Fibroblast of upper back skin (primary cell): Measurements from ENCODE around the gene COL4A1.
"Not testable (repeated sequence)": the region's sequence is repeated elsewhere in the genome, so short reads cannot be mapped to it uniquely, and the experiment has no call there.

Source experiments
- DNase-seq: peaks from one replicate; pipeline ENCODE4 v3.0.0-alpha.2; 2013

COL4A1 gene

DNA sequence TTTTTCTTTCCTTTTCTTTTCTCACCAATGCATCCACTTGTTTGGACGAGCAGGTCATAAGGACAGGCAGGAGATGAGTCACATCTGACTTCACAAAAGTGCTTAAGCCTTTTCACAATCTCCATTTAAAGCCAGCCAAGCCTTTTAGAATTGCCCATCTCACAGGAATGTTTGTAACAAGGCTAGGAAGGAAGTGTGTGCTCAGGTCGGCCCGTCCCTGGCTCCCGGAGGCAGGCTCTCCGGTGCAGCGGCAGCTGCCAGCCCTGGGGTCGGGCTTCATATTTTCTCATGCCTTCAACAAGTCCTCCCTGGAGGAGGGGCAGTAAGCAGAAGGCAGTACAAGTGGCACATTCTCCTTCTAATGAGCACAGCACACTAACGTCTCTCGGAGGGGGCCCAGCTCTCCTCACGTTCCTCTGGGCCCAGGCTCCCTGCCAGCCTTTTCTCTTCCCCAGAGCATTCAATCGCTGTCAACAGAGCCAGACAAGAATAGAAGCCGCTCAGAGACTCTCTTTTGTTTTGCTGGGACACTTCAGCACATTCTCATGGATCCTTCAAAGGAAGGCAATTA is 180.5 kb downstream of the COL4A1 start:
- DNase-seq, result peak; percentile 93

DNA sequence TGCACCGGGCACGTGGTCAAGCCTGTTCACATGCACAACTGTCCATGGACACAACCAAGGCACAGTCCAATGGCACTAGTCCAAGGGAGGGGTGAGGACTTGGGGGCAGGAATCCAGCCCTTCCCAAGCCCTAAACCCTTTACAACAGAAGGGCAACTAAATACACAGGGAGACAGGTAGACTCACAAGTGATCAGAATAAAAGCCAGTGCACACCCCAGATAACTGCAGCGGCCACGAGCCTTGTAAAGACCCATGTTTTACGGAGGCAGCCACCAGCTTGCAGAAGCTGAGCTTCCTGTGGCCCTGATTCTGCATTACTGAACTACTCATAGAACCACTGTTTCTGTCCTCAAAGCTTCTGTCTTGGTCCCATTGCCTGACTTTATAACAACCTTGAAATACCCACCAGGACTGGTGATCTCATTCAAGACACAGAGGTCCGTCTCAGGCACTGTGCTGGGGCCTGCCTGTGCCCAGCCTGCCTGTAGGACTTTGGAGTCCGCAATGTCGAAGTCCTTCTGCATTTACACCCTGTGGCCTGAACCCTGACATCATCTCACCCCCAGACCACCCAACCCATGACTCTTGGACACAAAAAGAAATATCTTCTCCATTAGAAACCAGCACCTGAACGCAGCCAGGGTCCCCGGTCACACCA is 181.2 kb downstream of the COL4A1 start:
- no peak for DNase-seq

DNA sequence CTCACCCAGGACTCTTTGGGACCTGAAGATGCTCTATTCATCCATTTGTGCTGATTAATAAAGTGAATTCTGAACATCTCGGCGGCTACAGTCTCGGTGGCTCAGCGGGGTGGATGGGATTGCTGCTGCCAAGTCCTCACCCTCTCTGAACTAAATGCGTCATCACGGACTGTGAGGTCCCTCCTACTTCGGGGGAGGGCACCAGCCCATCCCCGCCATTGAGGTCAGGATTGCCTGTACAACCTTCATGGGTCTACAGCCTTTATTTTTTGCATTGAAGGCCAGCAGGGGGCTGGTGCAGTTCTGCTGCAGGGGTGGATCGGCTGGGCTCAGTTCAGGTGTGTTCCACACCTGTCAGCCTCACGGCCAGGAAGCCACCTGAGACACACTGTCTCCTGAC is 181.8 kb downstream of the COL4A1 start:
- no peak for DNase-seq

DNA sequence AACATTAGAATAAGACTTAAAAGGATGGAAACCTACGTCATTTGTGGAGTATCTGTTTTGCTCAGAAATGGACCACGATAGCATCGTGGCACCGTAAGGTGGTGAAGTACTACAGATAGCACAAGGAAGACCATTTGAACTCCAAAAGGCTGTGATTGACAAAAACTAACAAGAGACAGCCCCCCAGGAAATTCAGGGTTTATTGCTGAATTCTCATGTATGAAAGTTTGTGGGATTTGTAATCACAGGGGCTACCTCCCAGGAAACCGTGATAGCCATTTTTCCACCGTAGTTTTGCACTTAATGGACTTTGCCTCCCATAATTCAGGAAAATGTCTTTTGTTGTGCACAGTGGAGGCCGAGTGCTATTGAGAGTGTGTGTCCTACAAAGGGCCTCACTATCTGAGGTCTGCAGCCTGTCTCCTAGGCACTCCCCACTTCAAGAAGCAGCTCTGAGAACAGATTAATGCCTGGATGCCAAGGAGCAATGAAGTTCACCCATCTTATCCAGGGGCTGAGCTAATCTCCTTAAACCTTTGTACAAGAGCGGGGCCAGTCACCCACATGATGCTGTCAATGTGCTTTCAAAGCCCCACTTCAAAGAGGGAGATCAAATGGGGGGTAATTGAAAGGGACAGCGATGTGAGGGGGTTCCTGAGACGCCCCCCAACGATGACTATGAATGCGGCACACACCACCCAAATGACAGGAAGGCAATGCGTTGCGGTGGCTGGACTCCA is 182.6 kb downstream of the COL4A1 start:
- DNase-seq, result no peak

- no peak for DNase-seq
These were observed 183.7 kb downstream of the COL4A1 start for GRCh38 chr13:110123041-110123809.

DNA sequence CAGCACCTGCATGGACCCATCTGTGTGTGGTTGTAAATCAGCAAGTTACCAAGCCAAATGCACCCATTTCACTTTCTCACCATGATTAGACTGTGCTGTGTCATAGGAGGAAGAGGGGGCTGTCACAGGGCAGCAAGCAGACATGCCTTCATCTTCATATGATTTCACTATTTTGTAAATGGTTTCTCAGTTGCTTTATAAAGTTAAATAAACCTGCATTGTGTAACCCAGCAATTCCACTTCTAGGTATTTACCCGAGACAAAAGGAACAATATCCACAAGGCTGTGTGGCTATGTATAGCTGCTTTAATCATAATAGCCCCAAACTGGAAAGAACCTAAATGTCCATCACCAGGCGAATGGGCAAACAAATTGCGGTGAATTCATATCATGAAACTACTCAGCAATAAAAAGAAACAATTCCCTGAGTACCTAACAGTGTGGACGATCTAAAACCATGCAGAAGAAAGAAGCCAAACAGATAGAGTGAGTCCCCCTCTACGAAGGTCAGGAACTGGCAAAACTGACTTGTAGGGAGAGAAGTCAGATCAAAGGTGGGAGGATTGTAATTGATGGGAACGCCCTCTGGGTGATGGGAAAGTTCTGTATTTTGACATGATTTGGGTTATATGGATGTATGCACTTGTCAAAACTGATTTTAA is 185.4 kb downstream of the COL4A1 start:
- no peak for DNase-seq

DNA sequence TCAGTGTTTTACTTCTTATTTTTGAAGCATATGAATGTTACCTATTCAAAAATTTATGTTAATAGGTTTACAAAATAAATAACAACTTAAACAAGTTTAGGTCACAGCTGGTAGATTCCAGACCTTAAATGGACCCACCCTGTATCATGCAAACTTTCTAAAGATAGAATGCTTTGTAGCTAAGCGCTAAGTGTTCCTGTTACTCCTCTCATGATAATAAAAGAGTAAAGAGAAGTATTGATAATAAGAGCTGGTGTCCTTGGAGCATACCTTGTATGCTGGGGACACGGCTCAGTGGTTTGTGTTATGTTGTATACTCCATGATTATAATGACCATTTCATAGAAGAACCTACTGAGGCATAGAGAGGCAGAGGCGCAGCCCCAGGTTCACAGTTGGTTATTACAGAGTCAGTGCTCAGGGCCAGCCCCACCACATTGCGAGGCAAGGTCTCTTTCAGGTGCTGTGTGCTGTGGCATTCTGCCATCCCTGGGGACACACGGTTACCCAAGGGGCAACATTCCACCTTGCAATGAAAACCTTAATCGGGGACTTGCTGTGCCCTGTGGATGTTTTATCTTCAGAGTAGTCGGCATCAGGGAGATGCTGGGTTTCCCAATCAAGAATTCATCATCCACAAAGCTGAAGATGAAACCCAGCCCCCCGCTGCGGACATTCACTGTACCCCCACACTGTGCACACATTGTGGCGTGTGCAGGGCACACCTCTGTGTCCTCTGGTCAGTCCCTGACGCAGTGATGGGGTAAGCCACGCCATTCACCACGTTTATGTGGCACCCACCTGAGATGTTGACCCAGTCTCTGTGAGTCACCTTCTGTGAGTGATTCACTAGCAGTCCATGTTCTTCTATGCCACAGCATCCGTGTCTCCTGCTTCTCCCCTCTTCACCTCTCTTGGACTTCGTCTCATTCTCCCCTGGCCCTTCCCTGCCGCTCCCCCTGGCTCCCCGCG is 186.7 kb downstream of the COL4A1 start:
- no peak for DNase-seq

DNA sequence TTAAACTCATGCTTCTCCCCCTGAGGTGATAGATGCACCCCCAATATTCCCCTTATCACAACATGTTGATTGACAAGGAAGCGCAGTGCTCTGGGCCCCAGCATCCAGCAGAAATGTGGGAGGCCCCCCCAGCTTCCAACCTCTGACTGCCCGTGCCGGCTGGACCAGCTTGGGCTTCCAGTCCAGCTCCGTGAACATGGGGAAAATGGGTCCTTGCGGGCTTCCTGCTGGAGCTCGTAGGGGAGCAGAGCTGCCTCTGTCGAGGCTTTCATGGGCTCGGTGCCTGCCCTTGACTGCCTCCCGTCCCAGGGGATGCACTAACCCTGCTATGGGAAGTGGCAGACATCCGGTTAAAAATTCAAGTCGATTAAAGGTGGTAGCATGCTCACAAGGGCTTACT is 188.9 kb downstream of the COL4A1 start:
- DNase-seq, result no peak

DNA sequence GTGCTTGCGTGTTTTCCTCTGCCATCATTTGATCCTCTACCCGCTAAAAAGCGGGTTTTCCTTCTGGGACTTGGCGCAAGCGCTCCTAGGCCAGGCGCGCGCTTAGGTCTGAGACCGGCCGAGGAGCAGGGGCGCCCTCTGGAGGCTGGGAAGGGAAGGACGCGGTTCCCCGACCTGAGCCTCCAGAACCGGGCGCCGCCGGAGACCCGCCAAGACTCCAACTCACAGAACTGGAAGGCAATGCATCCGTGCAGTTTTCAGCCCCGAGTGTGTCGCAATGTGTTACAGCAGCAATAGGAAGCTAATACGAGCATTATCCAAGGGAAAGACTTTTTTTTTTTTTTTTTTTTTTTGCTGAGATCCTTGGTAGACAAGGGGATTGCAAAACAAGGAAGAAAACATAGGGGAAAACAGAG is 190.9 kb downstream of the COL4A1 start:
- peak; percentile 70 for DNase-seq

- DNase-seq, result peak; percentile 38
These were observed 191.4 kb downstream of the COL4A1 start for GRCh38 chr13:110115591-110115990.

- DNase-seq, result no peak
These were observed 192.6 kb downstream of the COL4A1 start for GRCh38 chr13:110114316-110114715.

GRCh38 chr13:110113284-110113764 is 193.6 kb downstream of the COL4A1 start:
- DNase-seq, result peak; percentile 80

GRCh38 chr13:110112379-110112778 is 194.6 kb downstream of the COL4A1 start:
- not testable (repeated sequence) for DNase-seq

DNA sequence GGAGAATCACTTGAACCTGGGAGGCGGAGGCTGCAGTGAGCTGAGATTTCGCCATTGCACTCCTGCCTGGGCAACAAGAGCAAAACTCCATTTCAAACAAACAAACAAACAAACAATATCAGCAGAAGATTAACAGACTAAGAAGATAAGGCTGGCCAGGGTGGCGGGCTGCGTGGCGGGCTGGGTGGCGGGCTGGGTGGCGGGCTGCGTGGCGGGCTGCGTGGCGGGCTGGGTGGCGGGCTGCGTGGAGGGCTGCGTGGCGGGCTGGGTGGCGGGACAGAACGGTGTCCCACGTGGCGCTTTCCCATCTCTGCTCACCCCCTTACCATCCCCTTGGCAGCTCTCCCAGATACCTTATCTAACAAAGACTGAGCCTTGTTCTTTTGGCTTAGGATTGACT is 196.2 kb downstream of the COL4A1 start:
- no peak for DNase-seq

GRCh38 chr13:110109910-110110309 is 197.0 kb downstream of the COL4A1 start:
- DNase-seq, result peak; percentile 92

DNA sequence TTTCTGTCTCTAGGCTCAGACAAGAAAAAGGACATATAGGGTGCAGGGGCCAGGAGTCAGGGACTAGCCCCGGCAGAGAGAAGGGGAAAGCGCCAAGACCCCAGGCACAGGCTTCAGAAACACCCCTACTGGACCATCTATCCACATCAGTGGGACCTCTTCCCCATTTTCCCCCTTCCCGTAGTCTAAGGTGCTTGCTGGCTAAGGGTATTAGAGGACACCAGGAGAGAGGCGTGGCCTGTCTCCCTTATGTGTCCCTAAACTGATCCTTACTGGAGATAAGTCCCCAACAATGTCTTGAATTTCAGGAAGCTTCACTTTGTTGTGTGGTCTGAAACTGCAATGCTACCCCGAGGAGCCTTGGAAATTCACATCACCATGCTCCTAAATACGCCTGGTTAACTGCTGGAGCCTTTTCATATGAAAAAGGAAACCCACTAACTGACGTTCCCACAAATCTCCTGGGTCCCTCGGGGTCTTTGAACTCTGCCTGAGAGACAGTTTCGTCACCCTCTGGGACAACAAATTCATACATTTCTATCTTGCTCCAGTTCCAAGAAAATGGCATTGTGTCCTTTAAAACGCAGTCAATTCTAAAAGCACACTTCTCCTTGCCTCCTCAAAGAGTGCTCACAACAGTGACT is 197.7 kb downstream of the COL4A1 start:
- no peak for DNase-seq

- peak; percentile 89 for DNase-seq
These were observed 198.4 kb downstream of the COL4A1 start for GRCh38 chr13:110108348-110109139.

DNA sequence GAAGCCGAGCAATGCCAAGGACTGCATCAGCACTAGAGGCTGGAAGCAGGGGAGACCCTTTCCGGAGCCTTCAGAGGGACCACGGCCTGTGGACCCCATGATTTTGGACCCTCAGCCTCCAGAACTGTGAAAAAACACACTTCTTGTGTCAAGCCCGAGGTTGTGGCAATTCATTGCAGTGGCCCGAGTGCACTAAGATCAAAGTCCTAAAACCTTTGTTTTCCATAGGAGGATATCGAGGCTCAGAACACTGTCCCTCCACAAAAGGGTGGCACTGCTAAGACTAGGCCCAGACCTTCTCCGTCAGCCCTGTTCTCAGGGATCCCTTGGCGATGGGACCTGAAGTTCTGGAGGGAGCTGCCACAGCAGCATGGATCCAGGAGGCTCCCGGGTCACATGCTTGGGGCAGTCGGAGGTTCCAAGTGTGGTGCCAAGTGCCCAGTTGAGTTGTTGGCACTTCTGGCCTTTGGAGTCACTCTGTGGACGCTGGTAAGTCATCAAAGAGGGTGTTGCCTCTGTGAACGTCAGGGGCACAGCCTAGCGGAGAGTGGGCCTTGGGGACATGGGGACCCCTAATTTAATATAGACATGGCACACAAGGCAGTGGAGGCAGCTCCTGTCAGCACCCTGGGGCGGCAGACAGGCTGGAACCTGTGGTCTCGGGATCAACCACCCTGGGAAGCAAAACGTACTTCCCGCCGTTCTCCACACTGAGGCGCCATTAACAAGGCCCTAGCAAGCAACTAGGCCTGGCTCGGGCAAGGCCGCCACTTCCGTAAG is 199.2 kb downstream of the COL4A1 start:
- DNase-seq, result no peak

- DNase-seq, result no peak
These were observed 200.2 kb downstream of the COL4A1 start for GRCh38 chr13:110106726-110107125.
